ENCODE results near the gene KIF12. TPM values are rescaled to one million over a fixed set of nuclear protein-coding genes. Genes with fewer than 3 reads are reported as not detected.

KIF12 gene
- total and polyA plus RNA-seq, 9 donors, result 0.05 to 7.2 (median 0.30) TPM

- WGBS (ENCODE audit: insufficient coverage), result 78% methylated on average over 10 of the region's 12 CpGs
- Histone ChIP-seq H3K4me1 (ENCODE audit: control insufficient read depth, insufficient read depth, low read length) (peaks cover 24% of the 10 kb centered on the region), H3K36me3 (ENCODE audit: control insufficient read depth, insufficient read depth, low read length) (no peaks in the 10 kb centered on the region), H3K4me3 (ENCODE audit: low read length) (no peak overlapping the region), H3K27ac (ENCODE audit: low read length) (no peak overlapping the region), H3K9me3 (replicated peaks; ENCODE audit: control insufficient read depth, low read depth, low read length) (no peaks in the 10 kb centered on the region), H3K27me3 (ENCODE audit: control insufficient read depth, insufficient read depth, low read length) (peaks cover 13% of the 10 kb centered on the region)
- DNase-seq, result no peak
Observed at GRCh38 chr9:114116126-114116747, 17.1 kb upstream of the KIF12 start.

GRCh38 chr9:114115654-114116125, 16.6 kb upstream of the KIF12 start:
- Histone ChIP-seq H3K27me3 (ENCODE audit: control insufficient read depth, insufficient read depth, low read length) (peaks cover 13% of the 10 kb centered on the region), H3K9me3 (replicated peaks; ENCODE audit: control insufficient read depth, low read depth, low read length) (no peaks in the 10 kb centered on the region), H3K27ac (ENCODE audit: low read length) (no peak overlapping the region), H3K4me1 (ENCODE audit: control insufficient read depth, insufficient read depth, low read length) (peaks cover 23% of the 10 kb centered on the region), H3K36me3 (ENCODE audit: control insufficient read depth, insufficient read depth, low read length) (no peaks in the 10 kb centered on the region), H3K4me3 (ENCODE audit: low read length) (no peak overlapping the region)
- WGBS (ENCODE audit: insufficient coverage), result 60% methylated on average over 1 of the region's 9 CpGs
- peak; percentile 54 for DNase-seq

- H3K36me3 ChIP-seq (ENCODE audit: control insufficient read depth, insufficient read depth, low read length), result no peaks in the 10 kb centered on the region
- no peak for DNase-seq
- H3K9me3 ChIP-seq (replicated peaks; ENCODE audit: control insufficient read depth, low read depth, low read length), result no peaks in the 10 kb centered on the region
- no peak overlapping the region for H3K4me3 ChIP-seq (ENCODE audit: low read length)
- WGBS (ENCODE audit: insufficient coverage), result 67% methylated on average over 1 of the region's 2 CpGs
- H3K27ac ChIP-seq (ENCODE audit: low read length), result no peak overlapping the region
- H3K27me3 ChIP-seq (ENCODE audit: control insufficient read depth, insufficient read depth, low read length), result peaks cover 13% of the 10 kb centered on the region
- peaks cover 20% of the 10 kb centered on the region for H3K4me1 ChIP-seq (ENCODE audit: control insufficient read depth, insufficient read depth, low read length)
Observed at GRCh38 chr9:114114364-114114763, 15.3 kb upstream of the KIF12 start.

GRCh38 chr9:114112778-114113584, 13.9 kb upstream of the KIF12 start:
- DNase-seq, result peak; percentile 87
- no peaks in the 10 kb centered on the region for H3K36me3 ChIP-seq (ENCODE audit: control insufficient read depth, insufficient read depth, low read length)
- WGBS (ENCODE audit: insufficient coverage), result 28% methylated on average over 9 of the region's 10 CpGs

GRCh38 chr9:114112325-114112724, 13.2 kb upstream of the KIF12 start:
- H3K27me3 ChIP-seq (ENCODE audit: control insufficient read depth, insufficient read depth, low read length), result peaks cover 13% of the 10 kb centered on the region
- no peak overlapping the region for H3K4me3 ChIP-seq (ENCODE audit: low read length)
- H3K27ac ChIP-seq (ENCODE audit: low read length), result no peak overlapping the region
- peak; percentile 75 for DNase-seq
- peaks cover 20% of the 10 kb centered on the region for H3K4me1 ChIP-seq (ENCODE audit: control insufficient read depth, insufficient read depth, low read length)
- no peaks in the 10 kb centered on the region for H3K9me3 ChIP-seq (replicated peaks; ENCODE audit: control insufficient read depth, low read depth, low read length)
- H3K36me3 ChIP-seq (ENCODE audit: control insufficient read depth, insufficient read depth, low read length), result no peaks in the 10 kb centered on the region
- 20% methylated on average over 1 of the region's 1 CpG for WGBS (ENCODE audit: insufficient coverage)

More at GRCh38 chr9:114112778-114113584, 13.9 kb upstream of the KIF12 start:
- Histone ChIP-seq H3K27me3 (ENCODE audit: control insufficient read depth, insufficient read depth, low read length) (peaks cover 13% of the 10 kb centered on the region), H3K9me3 (replicated peaks; ENCODE audit: control insufficient read depth, low read depth, low read length) (no peaks in the 10 kb centered on the region), H3K4me3 (ENCODE audit: low read length) (no peak overlapping the region), H3K4me1 (ENCODE audit: control insufficient read depth, insufficient read depth, low read length) (peaks cover 20% of the 10 kb centered on the region), H3K27ac (ENCODE audit: low read length) (peak overlapping the region; percentile 7)

GRCh38 chr9:114110180-114110579, 11.1 kb upstream of the KIF12 start:
- Histone ChIP-seq H3K4me3 (ENCODE audit: low read length) (no peak overlapping the region), H3K9me3 (replicated peaks; ENCODE audit: control insufficient read depth, low read depth, low read length) (no peaks in the 10 kb centered on the region), H3K27ac (ENCODE audit: low read length) (no peak overlapping the region), H3K36me3 (ENCODE audit: control insufficient read depth, insufficient read depth, low read length) (no peaks in the 10 kb centered on the region), H3K4me1 (ENCODE audit: control insufficient read depth, insufficient read depth, low read length) (peaks cover 12% of the 10 kb centered on the region), H3K27me3 (ENCODE audit: control insufficient read depth, insufficient read depth, low read length) (peaks cover 9% of the 10 kb centered on the region)
- DNase-seq, result no peak
- WGBS (ENCODE audit: insufficient coverage), result no CpG with 5 or more reads among the region's 2 CpGs

- peaks cover 12% of the 10 kb centered on the region for H3K4me1 ChIP-seq (ENCODE audit: control insufficient read depth, insufficient read depth, low read length)
- peaks cover 9% of the 10 kb centered on the region for H3K27me3 ChIP-seq (ENCODE audit: control insufficient read depth, insufficient read depth, low read length)
- no peak overlapping the region for H3K27ac ChIP-seq (ENCODE audit: low read length)
- WGBS (ENCODE audit: insufficient coverage), result 67% methylated on average over 1 of the region's 6 CpGs
- no peak for DNase-seq
- no peak overlapping the region for H3K4me3 ChIP-seq (ENCODE audit: low read length)
- H3K36me3 ChIP-seq (ENCODE audit: control insufficient read depth, insufficient read depth, low read length), result no peaks in the 10 kb centered on the region
- no peaks in the 10 kb centered on the region for H3K9me3 ChIP-seq (replicated peaks; ENCODE audit: control insufficient read depth, low read depth, low read length)
Observed at GRCh38 chr9:114109124-114109523, 10.0 kb upstream of the KIF12 start.

GRCh38 chr9:114108016-114108833, 9.1 kb upstream of the KIF12 start:
- Histone ChIP-seq H3K9me3 (replicated peaks; ENCODE audit: control insufficient read depth, low read depth, low read length) (no peaks in the 10 kb centered on the region), H3K27ac (ENCODE audit: low read length) (no peak overlapping the region), H3K27me3 (ENCODE audit: control insufficient read depth, insufficient read depth, low read length) (peaks cover 6% of the 10 kb centered on the region), H3K4me1 (ENCODE audit: control insufficient read depth, insufficient read depth, low read length) (peaks cover 9% of the 10 kb centered on the region), H3K4me3 (ENCODE audit: low read length) (no peak overlapping the region), H3K36me3 (ENCODE audit: control insufficient read depth, insufficient read depth, low read length) (no peaks in the 10 kb centered on the region)
- DNase-seq, result peak; percentile 84
- WGBS (ENCODE audit: insufficient coverage), result 43% methylated on average over 26 of the region's 28 CpGs

GRCh38 chr9:114107286-114108001, 8.4 kb upstream of the KIF12 start:
- 49% methylated on average over 7 of the region's 13 CpGs for WGBS (ENCODE audit: insufficient coverage)
- no peak overlapping the region for H3K4me3 ChIP-seq (ENCODE audit: low read length)
- H3K27ac ChIP-seq (ENCODE audit: low read length), result no peak overlapping the region
- peaks cover 5% of the 10 kb centered on the region for H3K9me3 ChIP-seq (replicated peaks; ENCODE audit: control insufficient read depth, low read depth, low read length)
- DNase-seq, result no peak
- peaks cover 5% of the 10 kb centered on the region for H3K4me1 ChIP-seq (ENCODE audit: control insufficient read depth, insufficient read depth, low read length)
- peaks cover 2% of the 10 kb centered on the region for H3K27me3 ChIP-seq (ENCODE audit: control insufficient read depth, insufficient read depth, low read length)
- no peaks in the 10 kb centered on the region for H3K36me3 ChIP-seq (ENCODE audit: control insufficient read depth, insufficient read depth, low read length)

All from muscle of leg (tissue), 11 donors.